ENCODE data around the gene STEAP4. TPM values are rescaled to one million over a fixed set of nuclear protein-coding genes. Genes with fewer than 3 reads are reported as not detected.

Gene STEAP4
- total RNA-seq, 1 donor from 2014 or later: 15.7 TPM

GRCh38 chr7:88300401-88300945 lies 6.2 kb downstream of the STEAP4 start:
- H3K4me1 ChIP-seq: peaks cover 51% of the 10 kb centered on the region
- peak overlapping the region; percentile 42 for H3K27ac ChIP-seq (replicated peaks)
- no peaks in the 10 kb centered on the region for H3K9me3 ChIP-seq (replicated peaks)
- intact Hi-C loops (cut with micrococcal nuclease): no loop called here
- no peak for TF ChIP-seq CTCF (IDR thresholded peaks at IDR 0.05; ENCODE audit: borderline replicate concordance)
- no peaks in the 10 kb centered on the region for H3K36me3 ChIP-seq
- no peak for DNase-seq
- peak overlapping the region; percentile 70 for H3K4me3 ChIP-seq
- no peaks in the 10 kb centered on the region for H3K27me3 ChIP-seq (ENCODE audit: low read depth)

- intact Hi-C loops (cut with micrococcal nuclease): no loop called here
- no peak for DNase-seq
- Histone ChIP-seq H3K27me3 (ENCODE audit: low read depth) (no peaks in the 10 kb centered on the region), H3K36me3 (no peaks in the 10 kb centered on the region), H3K27ac (replicated peaks) (peak overlapping the region; percentile 23), H3K4me3 (no peak overlapping the region), H3K9me3 (replicated peaks) (no peaks in the 10 kb centered on the region), H3K4me1 (peaks cover 46% of the 10 kb centered on the region)
- TF ChIP-seq CTCF (IDR thresholded peaks at IDR 0.05; ENCODE audit: borderline replicate concordance): no peak
Measured at GRCh38 chr7:88299126-88299525, 7.6 kb downstream of the STEAP4 start.

- intact Hi-C loops (cut with micrococcal nuclease): no loop called here
- no peaks in the 10 kb centered on the region for H3K9me3 ChIP-seq (replicated peaks)
- H3K27me3 ChIP-seq (ENCODE audit: low read depth): no peaks in the 10 kb centered on the region
- H3K36me3 ChIP-seq: no peaks in the 10 kb centered on the region
- no peak overlapping the region for H3K27ac ChIP-seq (replicated peaks)
- no peak overlapping the region for H3K4me3 ChIP-seq
- DNase-seq: no peak
- peaks cover 7% of the 10 kb centered on the region for H3K4me1 ChIP-seq
- no peak for TF ChIP-seq CTCF (IDR thresholded peaks at IDR 0.05; ENCODE audit: borderline replicate concordance)
Measured at GRCh38 chr7:88293866-88294265, 12.8 kb downstream of the STEAP4 start.

- no peak overlapping the region for H3K27ac ChIP-seq (replicated peaks)
- no peaks in the 10 kb centered on the region for H3K9me3 ChIP-seq (replicated peaks)
- no peak for DNase-seq
- no peak for TF ChIP-seq CTCF (IDR thresholded peaks at IDR 0.05; ENCODE audit: borderline replicate concordance)
- H3K4me1 ChIP-seq: no peaks in the 10 kb centered on the region
- intact Hi-C loops (cut with micrococcal nuclease): no loop called here
- H3K27me3 ChIP-seq (ENCODE audit: low read depth): no peaks in the 10 kb centered on the region
- no peak overlapping the region for H3K4me3 ChIP-seq
- no peaks in the 10 kb centered on the region for H3K36me3 ChIP-seq
Measured at GRCh38 chr7:88291398-88292173, 15.1 kb downstream of the STEAP4 start.

GRCh38 chr7:88290491-88290890 lies 16.2 kb downstream of the STEAP4 start:
- intact Hi-C loops (cut with micrococcal nuclease): no loop called here
- Histone ChIP-seq H3K9me3 (replicated peaks) (no peaks in the 10 kb centered on the region), H3K4me1 (no peaks in the 10 kb centered on the region), H3K27me3 (ENCODE audit: low read depth) (no peaks in the 10 kb centered on the region), H3K27ac (replicated peaks) (no peak overlapping the region), H3K36me3 (no peaks in the 10 kb centered on the region), H3K4me3 (no peak overlapping the region)
- DNase-seq: no peak
- TF ChIP-seq CTCF (IDR thresholded peaks at IDR 0.05; ENCODE audit: borderline replicate concordance): no peak
